HFFc6 (cell line): ENCODE measurements around the gene ACAA2. TPM values are rescaled to one million over a fixed set of nuclear protein-coding genes. Genes with fewer than 3 reads are reported as not detected.
A peak's percentile ranks its signal among the peaks of the same experiment; 100 is the strongest.

Experiments
- DNase-seq: peaks from one replicate; pipeline ENCODE4 v3.0.0-alpha.2; 2018
- H3K27ac Mint-ChIP-seq: 2 replicates; pipeline ENCODE4 v1.8.0; 2020; ENCODE audit warnings: mild to moderate bottlenecking, mixed read lengths
- H3K27me3 Mint-ChIP-seq: 2 replicates; pipeline ENCODE4 v1.8.0; 2021; ENCODE audit warnings: mild to moderate bottlenecking, moderate library complexity, mixed read lengths; ENCODE audit not compliant: insufficient read depth
- H3K36me3 Mint-ChIP-seq: 2 replicates; pipeline ENCODE4 v1.8.0; 2021; ENCODE audit warnings: low read depth, mixed read lengths
- H3K4me1 Mint-ChIP-seq: 2 replicates; pipeline ENCODE4 v1.8.0; 2020; ENCODE audit warnings: low read depth, mixed read lengths
- H3K4me3 Mint-ChIP-seq: 2 replicates; pipeline ENCODE4 v1.8.0; 2020; ENCODE audit warnings: mild to moderate bottlenecking, moderate library complexity, mixed read lengths
- H3K9me3 Mint-ChIP-seq: 2 replicates; pipeline ENCODE4 v1.8.0; 2020; ENCODE audit warnings: mild to moderate bottlenecking, mixed read lengths
- total RNA-seq, 6 experiments: library from RNA; stranded (reverse); fragmentation: NEBNext Ultra II Directional; extraction: Animal tissue kit (Norgen Biotek cat#: 25700); gene quantifications; 2 replicates in 1 of 6; 3 replicates in 5 of 6; pipeline ENCODE4 v1.2.3, GENCODE V29; 2021
- TF ChIP-seq, protein P1 (sequence below): fragments of 200-600 bp; sonication (generic); IDR thresholded peaks from 2 replicates; pipeline ENCODE4 v1.5.0; 2021; ENCODE audit warnings: antibody characterized with exemption, mild to moderate bottlenecking

The ACAA2 gene
- total RNA-seq, 6 experiments from 2014 or later, result 6.3 to 23.3 (median 7.1) TPM

DNA sequence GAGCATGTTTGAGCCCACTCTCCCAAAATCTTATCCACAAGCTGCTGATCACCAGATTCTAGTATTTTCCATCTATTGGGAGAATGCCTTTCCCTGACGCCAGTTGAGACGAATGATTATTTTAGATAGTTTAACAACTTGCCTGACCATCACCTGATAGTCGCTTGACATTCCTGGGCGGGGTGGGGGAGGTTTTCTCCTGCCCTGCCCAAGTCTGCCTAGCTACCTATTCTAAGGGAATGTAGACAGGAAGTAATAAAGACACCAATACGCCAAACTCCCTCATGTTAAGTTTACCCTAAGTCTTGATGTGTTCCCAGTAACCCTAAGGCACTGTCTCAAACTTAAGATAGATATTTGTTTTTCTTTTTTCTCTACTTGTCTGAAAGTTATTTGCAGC lies 4.6 kb upstream of the ACAA2 start:
- Mint-ChIP-seq H3K9me3 (no peaks in the 10 kb centered on the region), H3K4me3 (no peak overlapping the region), H3K36me3 (no peaks in the 10 kb centered on the region), H3K27ac (no peak overlapping the region), H3K4me1 (peaks cover 6% of the 10 kb centered on the region; the same call in 1 of the 2 replicates), H3K27me3 (no peaks in the 10 kb centered on the region; the same call in 1 of the 2 replicates)
- DNase-seq, result no peak
- TF ChIP-seq, protein P1, sequence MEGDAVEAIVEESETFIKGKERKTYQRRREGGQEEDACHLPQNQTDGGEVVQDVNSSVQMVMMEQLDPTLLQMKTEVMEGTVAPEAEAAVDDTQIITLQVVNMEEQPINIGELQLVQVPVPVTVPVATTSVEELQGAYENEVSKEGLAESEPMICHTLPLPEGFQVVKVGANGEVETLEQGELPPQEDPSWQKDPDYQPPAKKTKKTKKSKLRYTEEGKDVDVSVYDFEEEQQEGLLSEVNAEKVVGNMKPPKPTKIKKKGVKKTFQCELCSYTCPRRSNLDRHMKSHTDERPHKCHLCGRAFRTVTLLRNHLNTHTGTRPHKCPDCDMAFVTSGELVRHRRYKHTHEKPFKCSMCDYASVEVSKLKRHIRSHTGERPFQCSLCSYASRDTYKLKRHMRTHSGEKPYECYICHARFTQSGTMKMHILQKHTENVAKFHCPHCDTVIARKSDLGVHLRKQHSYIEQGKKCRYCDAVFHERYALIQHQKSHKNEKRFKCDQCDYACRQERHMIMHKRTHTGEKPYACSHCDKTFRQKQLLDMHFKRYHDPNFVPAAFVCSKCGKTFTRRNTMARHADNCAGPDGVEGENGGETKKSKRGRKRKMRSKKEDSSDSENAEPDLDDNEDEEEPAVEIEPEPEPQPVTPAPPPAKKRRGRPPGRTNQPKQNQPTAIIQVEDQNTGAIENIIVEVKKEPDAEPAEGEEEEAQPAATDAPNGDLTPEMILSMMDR, result no peak

DNA sequence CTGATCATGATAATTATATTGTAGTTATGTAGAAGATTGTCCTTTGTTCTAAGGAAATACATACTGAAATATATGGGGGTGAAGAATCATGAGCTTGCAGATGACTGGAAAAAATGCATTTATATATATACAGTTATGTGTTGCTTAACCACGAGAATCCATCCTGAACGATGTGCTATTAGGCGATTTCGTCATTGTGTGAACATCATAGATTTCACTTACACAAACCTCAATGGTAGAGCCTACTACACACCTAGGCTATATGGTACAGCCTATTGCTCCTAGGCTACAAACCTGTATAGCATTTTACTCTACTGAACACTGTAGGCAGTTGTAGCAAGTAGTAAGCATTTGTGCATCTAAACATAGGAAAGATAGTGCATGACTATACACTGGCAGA lies 2.6 kb upstream of the ACAA2 start:
- DNase-seq, result no peak
- no peaks in the 10 kb centered on the region for H3K36me3 Mint-ChIP-seq
- no peak overlapping the region for H3K27ac Mint-ChIP-seq
- H3K9me3 Mint-ChIP-seq, result no peaks in the 10 kb centered on the region
- no peaks in the 10 kb centered on the region; the same call in 1 of the 2 replicates for H3K27me3 Mint-ChIP-seq
- H3K4me3 Mint-ChIP-seq, result no peak overlapping the region
- H3K4me1 Mint-ChIP-seq, result peaks cover 12% of the 10 kb centered on the region; the same call in 1 of the 2 replicates
- TF ChIP-seq, protein P1, result no peak

DNA sequence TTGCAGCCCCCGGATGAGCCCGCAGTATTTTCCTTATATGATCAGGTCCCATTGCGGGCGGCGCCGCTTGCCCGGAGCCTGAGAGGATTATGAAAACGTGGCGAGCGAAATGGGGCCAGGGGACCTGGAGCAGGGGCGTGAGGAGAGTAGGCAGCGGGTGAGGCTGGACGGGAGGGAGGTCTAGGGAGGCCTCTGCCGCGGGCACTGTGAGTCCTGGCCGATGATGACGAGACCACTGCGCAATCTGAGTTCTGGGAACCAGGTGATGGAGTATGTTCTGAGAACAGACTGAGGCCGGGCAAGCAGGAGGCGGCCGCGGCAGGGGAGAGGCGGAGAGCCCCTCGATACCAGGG lies 790 bp upstream of the ACAA2 start:
- H3K4me1 Mint-ChIP-seq, result peaks cover 12% of the 10 kb centered on the region; the same call in 1 of the 2 replicates
- DNase-seq, result peak; percentile 15

DNA sequence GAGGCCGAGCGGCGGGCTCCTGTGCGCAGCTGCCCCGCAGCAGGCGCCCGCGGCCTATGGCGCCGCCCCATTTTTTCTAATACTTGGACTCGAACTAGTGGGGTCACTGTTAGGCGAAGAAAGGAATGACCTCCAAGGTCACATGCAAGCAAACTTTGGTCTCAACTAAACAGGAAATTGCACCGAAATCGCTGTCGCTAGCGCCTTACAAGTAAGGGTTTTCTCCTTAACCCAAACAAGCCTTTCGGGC lies 339 bp downstream of the ACAA2 start:
- TF ChIP-seq, protein P1, result no peak
- no peaks in the 10 kb centered on the region; the same call in 1 of the 2 replicates for H3K27me3 Mint-ChIP-seq
- peak overlapping the region; percentile 25; the same call in 1 of the 2 replicates for H3K27ac Mint-ChIP-seq
- H3K9me3 Mint-ChIP-seq, result peaks cover 19% of the 10 kb centered on the region
- peaks cover 12% of the 10 kb centered on the region; the same call in 1 of the 2 replicates for H3K4me1 Mint-ChIP-seq
- peaks cover 20% of the 10 kb centered on the region for H3K36me3 Mint-ChIP-seq
- H3K4me3 Mint-ChIP-seq, result peak overlapping the region; percentile 94
- DNase-seq, result no peak

More for the DNA sequence above, 790 bp upstream of the ACAA2 start:
- TF ChIP-seq, protein P1, result no peak
- H3K36me3 Mint-ChIP-seq, result peaks cover 12% of the 10 kb centered on the region
- peak overlapping the region; percentile 88 for H3K27ac Mint-ChIP-seq
- H3K27me3 Mint-ChIP-seq, result no peaks in the 10 kb centered on the region; the same call in 1 of the 2 replicates
- peak overlapping the region; percentile 94 for H3K4me3 Mint-ChIP-seq
- peaks cover 8% of the 10 kb centered on the region for H3K9me3 Mint-ChIP-seq

DNA sequence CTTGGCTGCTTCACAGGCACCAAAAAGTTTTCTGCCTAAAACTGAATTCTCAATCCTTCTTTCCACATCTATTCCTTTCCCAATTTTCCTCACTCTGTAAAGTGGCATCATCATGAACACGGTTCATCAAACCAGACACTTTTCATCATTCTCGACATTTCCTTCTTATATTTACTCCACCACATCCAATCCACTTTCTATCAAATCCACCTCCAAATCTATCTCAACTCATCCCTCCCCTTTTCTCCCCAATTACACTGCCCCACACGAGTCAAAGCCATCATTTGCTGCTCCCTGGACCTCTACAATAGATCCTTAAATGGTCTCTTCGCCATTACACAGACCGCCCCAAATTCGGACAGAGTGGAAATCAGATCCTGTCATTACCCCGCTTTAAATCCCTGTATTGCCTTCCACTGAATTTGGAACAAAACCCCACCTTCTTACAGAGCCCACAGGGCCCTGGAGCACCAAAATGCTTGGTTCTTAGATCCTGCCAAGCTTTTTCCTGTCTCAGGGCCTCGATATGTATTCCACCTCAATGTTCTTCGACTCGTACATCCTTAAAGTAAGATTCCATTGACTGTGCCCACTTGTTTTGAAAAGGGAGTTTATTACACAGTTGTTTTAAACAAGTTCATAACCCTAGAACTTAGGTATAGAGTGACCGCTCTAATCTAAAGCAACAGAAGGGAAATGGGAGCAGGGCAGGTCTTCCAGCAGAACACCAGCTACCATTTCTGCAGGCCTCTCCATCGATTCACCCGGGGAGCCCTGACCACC lies 856 bp downstream of the ACAA2 start:
- Mint-ChIP-seq H3K27ac (peak overlapping the region; percentile 25; the same call in 1 of the 2 replicates), H3K27me3 (no peaks in the 10 kb centered on the region; the same call in 1 of the 2 replicates), H3K4me3 (peak overlapping the region; percentile 94), H3K4me1 (peaks cover 12% of the 10 kb centered on the region; the same call in 1 of the 2 replicates), H3K9me3 (peaks cover 23% of the 10 kb centered on the region), H3K36me3 (peaks cover 23% of the 10 kb centered on the region)
- TF ChIP-seq, protein P1, result no peak
- no peak for DNase-seq
